HG03159 (cell line): ENCODE measurements around the gene LRRC8B.

Source experiments
- ATAC-seq: cut with Tn5 transposase; IDR thresholded peaks from one replicate; pipeline ENCODE4 v1.9.1; 2021; ENCODE audit warnings: mild to moderate bottlenecking, moderate library complexity; ENCODE audit not compliant: unreplicated experiment

Gene LRRC8B

DNA sequence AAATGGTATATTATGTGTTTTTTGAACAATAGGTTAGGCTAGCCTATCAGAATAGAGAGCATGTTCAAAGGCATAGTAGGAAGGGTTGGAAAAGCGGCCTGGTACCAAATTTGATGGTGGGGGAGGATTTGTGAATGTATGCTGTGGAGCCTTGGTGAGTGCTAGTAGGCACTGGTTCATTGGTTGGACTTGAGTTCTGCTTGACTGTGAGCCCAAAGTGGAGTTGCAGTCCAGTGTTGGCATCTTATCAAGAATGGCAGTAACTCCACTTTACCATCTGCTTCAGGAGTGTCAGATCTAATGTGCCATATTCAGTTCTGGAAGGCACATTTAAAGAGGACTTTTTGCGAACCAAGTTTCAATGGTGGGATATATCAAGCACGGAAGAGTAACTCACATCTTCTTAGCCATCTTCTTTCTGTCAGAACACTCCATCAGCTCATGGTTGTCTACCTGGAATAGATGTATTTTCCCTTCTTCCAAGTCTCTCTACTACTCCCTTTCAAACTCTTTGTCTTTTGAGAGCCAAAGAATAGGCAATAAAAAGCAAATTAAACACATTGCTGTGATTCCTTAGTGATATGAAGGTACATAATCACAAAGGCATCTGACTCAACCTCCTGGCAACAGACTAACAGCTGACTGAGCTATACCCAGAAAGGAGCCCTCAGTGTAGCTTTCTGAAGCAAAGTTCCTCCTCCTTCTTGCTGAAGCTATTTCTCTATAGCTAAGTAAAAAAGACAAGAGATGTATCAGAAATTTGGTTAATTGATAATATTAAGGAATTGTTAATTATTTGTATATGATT is 21.7 kb downstream of the LRRC8B start:
- no peak for ATAC-seq

GRCh38 chr1:89546934-89547562 is 22.4 kb downstream of the LRRC8B start:
- ATAC-seq, result no peak

DNA sequence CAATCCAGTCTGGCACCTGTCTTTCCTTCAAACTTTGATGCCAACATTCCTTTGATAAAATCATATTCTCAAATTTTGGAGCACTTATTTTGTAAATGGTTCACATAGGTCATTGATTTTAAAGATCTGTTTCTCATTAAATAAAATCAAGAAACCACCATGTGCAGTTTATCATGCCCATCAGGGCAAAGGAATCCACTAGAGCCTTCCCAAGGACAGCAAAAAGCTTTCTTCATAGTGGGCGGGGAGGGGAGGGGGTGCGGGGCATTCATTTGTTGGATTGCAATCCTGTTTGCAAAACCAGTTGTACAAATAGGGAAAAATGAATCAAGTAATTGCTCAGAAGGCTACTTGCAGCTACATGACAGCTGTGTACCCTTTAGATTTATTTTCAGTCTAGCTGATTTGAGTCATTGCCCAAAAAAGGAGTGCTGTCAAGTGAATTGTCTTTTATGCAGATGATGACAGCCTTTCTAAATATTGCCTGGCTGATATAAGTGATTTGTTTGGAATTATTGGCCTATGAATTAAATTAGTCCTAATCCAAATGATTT is 23.0 kb downstream of the LRRC8B start:
- ATAC-seq, result no peak

- no peak for ATAC-seq
Observed at GRCh38 chr1:89548122-89548857, 23.7 kb downstream of the LRRC8B start.

GRCh38 chr1:89550995-89551394 is 26.4 kb downstream of the LRRC8B start:
- no peak for ATAC-seq

GRCh38 chr1:89552471-89553081 is 27.9 kb downstream of the LRRC8B start:
- ATAC-seq, result peak; percentile 81

DNA sequence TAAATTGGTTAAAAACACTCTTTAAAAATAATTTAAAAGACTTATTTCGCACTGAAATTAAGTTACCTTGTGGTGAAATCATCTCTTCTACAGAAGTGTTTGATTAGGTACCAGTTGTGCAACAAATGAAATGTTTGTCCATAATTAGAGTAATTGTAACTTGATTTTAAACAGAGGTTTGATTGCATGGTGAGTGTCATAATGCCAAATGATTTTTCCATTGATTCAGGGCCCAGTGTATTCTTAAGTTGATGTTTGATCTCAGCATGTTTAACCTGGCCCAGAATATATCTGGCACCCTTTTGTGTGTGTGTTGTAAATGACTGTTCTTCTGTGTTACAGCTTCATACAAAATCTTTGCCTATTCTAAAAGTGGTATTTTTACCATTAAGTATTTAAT is 28.5 kb downstream of the LRRC8B start:
- ATAC-seq, result no peak

- no peak for ATAC-seq
Observed at GRCh38 chr1:89555550-89555949, 30.9 kb downstream of the LRRC8B start.

DNA sequence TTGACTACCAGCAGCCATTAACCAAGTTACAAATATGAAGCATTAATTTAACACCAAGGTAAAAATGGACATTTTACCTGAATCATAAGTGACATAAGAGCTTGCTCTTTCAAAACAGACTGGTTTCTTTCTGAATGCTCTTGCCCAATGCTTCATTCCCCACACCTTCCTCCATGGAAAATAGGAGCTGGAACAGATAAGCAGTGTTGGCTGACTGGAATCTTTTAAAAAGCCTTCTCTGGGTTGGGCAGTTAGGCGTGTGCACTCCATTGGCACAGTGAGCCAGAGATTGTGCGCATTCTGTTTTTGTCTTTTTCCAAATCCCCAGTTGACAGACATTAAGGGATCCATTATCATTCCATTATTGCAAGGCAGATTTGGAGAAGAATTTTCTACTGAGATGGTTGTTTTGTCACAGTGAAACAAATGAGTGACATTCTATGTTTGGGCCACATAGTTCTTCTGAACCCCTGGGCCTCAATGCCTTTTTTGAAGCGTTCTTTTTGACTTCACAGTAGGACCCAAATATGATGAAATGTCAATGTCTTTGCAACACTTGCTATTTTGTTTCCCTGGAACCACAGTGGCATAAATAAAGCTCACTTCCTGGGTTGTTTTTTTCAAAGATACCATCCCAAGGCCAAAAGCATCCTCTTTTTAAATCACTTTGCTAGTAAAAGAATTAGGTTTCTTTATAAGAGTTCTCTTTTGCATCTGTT is 32.3 kb downstream of the LRRC8B start:
- ATAC-seq, result no peak

DNA sequence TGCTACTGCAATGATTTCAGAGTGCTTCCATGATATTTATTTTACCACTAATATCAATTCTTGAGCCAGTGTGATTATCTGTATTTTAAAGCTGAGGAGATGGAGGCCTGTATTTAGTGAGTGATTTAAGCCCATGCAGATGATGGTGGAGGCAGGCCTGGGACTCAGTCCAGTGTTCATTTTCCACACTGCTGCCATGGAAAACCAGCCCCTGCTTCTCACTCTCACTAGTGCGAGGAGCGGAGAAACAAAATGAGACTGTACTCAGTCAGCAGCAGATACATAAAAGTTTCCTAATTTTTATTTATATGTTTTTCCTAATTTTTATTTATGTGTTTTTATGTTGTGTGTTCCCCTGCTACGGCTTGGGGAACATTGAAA is 32.8 kb downstream of the LRRC8B start:
- ATAC-seq, result no peak

DNA sequence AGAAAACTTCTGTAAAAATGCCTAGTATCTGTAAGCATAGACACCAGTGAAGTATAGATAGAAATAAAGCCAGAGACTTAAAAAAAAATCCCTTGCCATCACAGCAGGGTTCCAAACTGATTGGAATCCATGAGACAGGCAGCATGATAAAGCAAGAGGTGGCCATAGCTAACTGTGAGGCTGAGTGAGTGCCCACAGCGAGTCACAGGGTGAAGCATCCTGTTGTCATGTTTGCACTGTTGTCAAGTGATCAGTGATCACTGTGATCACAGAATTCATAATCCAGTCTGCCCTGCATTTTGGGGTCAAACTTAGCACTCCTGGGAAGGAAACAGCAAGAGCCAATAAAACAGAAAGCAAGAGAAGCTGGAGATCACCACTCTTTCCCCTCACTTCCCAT is 33.3 kb downstream of the LRRC8B start:
- no peak for ATAC-seq

DNA sequence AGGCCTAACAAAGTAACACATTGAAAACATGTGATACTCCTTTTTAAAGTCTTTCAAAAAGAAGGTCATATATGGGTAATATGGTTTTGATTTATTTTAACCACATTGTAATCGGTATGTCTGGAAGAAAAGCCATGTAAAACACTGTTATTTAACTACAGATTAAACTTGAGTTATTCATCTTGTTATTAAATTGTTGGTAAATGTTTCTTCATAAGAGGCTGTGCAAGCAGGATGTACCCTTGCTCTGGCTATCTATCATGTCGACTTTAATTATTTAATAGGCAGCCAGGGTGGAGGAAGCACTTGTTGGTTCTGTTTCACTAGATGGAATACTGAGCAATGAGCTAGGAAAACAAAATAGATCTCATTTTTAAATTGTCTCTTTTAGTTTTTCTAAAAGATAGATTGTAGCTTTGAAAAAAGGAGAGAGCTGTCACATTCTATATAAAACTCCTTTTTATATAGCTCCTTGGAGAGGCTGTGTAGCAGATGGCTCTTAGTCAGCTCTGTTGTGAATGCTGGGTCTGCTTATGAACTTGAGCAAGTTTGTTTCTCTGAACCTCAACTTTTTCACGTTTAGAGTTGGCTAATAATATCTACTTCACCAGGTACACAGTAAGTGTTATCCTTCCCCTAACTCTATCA is 39.5 kb downstream of the LRRC8B start:
- no peak for ATAC-seq

DNA sequence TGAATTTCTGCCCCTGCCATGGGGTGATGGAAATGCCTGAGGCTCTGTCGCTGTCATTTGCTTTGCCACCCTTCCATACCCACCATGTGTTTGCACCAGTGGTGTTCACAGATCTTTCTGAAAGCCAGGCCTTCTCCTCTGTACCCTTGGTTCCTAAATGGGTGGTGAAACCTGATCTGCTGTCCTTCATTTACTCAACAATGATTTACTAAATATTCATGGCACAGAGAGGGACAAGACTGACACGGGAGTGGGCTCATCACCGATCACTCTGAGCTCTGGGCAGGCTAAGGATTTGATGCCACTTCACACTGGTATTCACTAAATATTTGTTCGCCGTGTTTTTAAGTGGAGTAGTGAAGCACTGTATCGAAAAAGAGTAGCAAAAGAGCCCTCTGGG is 40.9 kb downstream of the LRRC8B start:
- no peak for ATAC-seq

- no peak for ATAC-seq
Observed at GRCh38 chr1:89566761-89567174, 42.1 kb downstream of the LRRC8B start.

DNA sequence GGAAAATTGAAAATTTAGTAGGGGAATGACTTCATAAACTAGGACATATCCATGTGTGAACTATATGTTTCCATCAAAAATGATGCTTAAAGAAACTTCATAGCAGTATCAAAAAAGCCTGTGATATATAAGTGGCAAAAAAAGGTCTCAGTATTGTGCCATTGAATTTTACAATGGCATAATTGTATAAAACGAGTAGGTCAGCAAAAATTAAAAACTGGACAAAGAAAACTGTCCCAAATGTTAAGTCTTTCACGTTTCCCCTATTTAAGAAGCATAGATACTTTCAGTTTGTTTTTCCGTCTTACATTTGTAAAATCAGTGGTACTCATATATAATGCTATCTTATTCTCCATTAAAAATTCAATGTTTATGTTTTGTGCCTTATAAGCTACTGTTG is 43.2 kb downstream of the LRRC8B start:
- ATAC-seq, result no peak

DNA sequence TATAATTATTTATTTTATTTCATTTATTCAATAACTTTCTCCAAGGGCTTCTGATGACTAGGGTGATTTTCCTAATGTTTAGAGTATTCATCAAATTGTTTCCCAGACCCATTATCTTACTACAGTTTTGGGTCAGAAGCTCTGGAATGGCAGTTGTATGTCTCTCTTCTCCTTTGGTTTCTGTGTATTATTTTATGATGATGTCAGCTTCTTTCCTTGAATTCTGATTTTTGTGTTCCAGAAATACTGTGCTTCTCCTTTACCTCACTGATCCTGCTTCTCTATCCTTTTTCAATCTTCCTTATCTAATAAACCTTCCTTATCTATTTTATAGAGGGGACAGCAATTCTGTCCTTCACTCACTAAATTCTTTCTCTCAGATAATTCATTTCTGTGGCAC is 48.8 kb downstream of the LRRC8B start:
- no peak for ATAC-seq

GRCh38 chr1:89574621-89575020 is 50.0 kb downstream of the LRRC8B start:
- ATAC-seq, result no peak

DNA sequence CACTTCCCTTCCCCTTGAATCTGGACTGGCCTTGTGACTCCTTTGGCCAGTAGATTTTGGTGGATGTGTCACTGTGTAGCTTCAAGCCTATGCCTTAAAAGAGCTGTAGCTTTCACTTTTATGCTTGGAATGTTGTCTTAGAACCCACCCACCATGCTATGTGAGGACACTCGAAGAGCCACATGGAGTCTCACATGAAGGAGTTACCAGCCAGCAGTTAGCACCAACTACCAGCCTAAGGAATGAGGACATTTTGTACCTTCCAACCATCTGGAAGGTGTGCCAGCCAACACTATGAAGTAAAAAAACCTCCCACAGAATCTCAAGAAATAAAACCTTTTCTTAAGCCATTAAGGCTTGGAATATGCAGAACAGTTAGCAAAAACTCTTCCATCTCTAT is 50.6 kb downstream of the LRRC8B start:
- ATAC-seq, result no peak

DNA sequence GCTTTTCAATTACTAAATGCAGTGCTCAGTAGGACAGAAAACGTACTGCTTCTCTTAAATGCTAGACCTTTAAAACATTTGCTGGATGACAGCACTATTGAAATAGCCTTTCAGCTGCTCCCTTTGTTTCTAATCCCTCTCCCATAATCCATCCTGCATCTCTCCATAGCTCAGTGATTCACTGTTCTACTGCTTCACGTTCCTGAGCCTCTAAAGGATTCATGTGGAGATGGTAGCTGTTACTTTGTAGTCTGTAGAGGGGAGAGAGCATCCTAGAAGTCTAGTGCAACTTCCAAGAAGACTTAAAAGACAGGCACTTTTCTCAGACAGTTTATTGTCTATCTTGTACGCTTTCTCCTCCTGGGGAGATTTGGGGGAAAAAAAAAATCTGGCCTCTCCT is 51.4 kb downstream of the LRRC8B start:
- ATAC-seq, result no peak

DNA sequence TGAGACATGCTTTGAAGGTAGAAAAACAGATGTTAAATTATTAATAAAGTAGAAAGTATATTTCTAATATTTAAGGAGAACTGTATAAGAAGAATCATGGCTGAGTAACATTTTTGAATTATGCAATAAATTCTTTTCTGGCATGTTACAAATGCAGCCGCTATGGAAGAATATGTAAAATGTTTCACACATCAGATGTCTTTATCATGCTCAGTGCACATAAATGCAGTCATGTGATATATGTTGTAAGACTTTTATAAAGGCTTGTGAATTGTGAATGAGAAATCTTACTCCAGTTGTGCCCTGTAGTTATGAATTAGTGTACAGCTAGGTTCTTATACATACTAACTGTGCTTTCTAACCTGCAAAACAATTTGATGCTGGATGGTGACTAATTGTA is 53.5 kb downstream of the LRRC8B start:
- no peak for ATAC-seq
